AG20443 (cell line): ENCODE measurements around the gene ANP32B.
"Not testable (repeated sequence)": the region's sequence is repeated elsewhere in the genome, so short reads cannot be mapped to it uniquely, and the experiment has no call there.

ENCODE experiments used
- DNase-seq: peaks from one replicate; pipeline ENCODE4 v3.0.0; 2012; ENCODE audit warnings: low spot score, mixed read lengths

Gene ANP32B

DNA sequence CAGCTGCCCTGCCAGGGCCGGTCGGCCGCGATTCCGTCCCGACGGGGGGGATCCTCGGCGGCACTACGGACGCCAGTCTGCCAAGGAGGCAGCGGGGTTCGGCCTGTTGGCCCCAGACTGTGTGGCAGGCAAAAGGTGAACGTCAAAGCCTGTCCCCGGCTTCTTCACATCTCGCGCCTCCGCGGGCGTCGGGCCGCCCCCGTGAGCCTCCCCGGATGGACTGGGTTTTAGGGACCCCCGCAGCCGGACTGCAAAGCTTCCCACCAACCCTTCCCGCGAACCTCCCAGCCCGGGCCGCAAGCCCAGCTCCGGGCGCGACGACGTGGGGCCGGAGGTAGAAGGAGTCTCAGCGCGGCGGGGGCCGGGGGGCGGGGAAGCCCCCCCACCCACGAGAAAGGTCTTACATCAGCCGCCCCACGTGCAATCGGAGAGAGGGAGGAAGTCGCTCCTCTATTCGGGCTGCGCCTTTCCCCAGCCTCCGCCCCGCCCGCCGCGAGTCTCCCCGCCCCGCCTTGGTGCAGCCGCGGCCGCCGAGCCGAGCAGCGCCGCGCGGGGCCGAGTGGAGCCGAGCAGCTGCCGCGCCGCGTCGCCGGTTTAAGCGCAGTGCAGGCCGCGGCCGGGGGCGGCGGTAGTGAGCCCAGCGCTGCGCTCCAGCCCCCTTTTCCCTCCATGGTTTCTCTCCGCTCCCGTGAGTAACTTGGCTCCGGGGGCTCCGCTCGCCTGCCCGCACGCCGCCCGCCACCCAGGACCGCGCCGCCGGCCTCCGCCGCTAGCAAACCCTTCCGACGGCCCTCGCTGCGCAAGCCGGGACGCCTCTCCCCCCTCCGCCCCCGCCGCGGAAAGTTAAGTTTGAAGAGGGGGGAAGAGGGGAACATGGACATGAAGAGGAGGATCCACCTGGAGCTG is at the start of gene ANP32B:
TSS of gene ANP32B (plus strand) at position 659 of the 906 bp plus-strand sequence. CDS start at position 874, 215 bp downstream.
- peak; percentile 95 for DNase-seq

- no peak for DNase-seq
These were observed 48.6 kb upstream of the ANP32B start for GRCh38 chr9:97934321-97935115.

DNA sequence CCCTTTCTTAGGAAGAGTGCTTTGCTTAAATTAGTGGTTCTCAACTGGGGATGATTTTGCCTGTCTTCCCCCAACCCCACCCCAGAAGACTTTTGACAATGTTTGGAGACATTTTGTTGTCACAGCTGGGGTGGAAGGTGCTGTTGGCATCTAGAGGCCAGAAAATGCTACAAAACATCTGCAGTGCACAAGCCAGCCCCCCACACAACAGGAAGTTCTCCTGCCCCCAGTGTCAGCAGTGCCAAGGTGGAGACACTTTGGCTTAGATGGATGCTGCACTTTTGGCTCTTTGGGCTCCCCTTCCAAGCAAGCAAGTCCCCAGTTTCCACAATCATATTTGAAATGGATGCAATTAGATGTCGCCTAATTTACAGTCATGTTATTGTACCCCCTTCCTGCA is 47.9 kb upstream of the ANP32B start:
- DNase-seq = no peak

- no peak for DNase-seq
These were observed 46.1 kb upstream of the ANP32B start for GRCh38 chr9:97936998-97937397.

DNA sequence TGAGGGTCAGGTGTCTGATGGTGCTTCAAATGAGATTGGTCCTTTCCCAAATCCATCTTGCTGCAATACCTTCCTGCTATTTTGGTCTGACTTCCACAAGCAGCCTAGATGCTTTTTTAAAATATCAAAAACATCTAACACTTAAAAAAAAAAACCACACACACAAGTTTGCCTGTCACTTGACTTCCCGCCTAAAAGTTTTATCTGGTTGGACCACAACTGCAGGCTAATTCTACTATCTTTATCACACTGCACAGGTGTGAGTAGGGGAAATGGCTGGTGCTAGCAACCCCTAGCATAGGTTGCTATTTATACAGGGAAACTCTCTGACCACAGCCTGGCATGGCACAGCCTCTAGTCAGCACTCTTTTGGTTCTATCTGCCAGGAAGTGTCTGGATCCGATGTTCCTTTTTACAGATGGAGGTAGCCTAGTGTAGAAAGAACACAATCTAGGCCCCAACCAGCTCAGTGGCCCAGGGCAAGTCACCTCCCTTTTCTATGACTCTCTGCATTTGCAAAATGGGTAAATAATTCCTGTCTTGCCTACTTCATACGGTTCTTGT is 45.0 kb upstream of the ANP32B start, which contains the start of gene HEMGN:
TSS of gene HEMGN (minus strand) at position 92 of the 564 bp plus-strand sequence. CDS start at position 56, 36 bp downstream.
- no peak for DNase-seq

- DNase-seq = no peak
These were observed 42.9 kb upstream of the ANP32B start for GRCh38 chr9:97940233-97940632.

DNA sequence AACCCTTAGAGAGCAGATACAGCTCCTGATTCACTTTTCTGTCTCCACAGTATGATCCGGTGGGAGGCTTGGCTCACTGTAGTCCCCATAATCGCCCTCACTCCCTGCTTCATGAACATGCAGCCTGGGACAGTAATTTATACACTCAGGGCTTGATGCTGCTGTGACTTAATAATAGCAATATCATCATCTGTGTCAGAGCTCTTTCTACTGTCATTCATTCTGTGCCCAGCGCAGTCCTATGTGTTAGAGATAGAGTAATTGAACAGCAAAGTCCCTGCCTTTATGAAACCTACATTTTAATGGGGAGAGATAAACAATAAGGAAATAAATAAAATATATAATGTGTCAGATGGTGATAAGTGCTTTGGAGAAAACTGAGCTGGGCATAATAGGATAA is 42.4 kb upstream of the ANP32B start:
- no peak for DNase-seq

DNA sequence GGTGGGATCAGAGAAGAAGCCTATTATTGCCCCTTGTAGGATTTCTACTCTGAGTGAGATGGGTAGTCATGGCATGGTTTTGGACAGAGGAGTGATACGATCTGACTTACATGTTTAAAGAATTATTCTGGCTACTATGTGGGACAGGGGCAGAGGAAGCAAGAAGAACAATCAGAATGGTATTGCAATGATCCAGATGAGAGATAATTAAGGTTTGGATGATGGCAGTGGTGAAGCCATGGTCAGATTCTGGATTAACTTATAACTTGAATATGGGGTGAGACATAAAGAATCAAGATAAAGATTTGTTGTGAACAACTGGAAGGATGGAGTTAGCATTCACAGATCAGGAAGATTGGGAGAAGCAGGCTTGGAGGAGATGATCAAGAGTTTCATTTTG is 41.8 kb upstream of the ANP32B start:
- no peak for DNase-seq

DNA sequence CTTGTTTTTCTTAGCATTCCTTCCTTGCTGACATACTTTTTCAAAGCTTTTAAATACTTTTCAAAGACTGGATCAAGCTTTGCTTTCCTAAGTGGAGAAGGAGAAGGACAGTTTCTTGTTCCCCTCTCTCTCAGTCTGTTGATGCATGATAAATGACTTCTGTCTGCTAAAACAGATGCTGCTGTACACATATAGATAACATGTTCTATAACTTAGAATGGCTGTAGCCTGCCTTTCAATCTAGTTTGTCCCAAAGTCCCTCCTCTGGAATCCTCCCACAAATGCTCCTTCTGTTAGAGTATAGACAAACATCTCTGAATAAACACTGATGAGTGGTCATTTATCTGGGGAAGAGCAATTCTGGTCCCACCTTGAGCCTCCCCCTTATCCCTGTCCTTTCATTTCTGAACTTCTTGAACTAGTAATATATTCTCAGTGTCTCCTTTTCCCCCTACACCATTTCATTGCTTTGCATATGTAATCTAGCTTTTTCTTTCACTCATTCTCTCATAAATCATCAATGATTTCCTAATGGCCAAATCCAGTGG is 39.8 kb upstream of the ANP32B start:
- no peak for DNase-seq

GRCh38 chr9:97944612-97945011 is 38.5 kb upstream of the ANP32B start:
- DNase-seq = no peak

DNA sequence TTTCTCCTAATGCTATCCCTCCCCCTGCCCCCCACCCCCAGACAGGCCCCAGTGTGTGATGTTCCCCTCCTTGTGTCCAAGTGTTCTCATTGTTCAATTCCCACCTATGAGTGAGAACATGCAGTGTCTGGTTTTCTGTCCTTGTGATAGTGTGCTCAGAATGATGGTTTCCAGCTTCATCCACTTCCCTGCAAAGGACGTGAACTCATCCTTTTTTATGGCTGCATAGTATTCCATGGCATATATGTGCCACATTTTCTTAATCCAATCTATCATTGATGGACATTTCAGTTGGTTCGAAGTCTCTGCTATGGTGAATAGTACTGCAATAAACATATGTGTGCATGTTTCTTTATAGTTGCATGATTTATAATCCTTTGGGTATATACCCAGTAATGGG is 37.7 kb upstream of the ANP32B start:
- DNase-seq = not testable (repeated sequence)

- DNase-seq = not testable (repeated sequence)
These were observed 36.0 kb upstream of the ANP32B start for GRCh38 chr9:97947094-97947493.

- not testable (repeated sequence) for DNase-seq
These were observed 32.3 kb upstream of the ANP32B start for GRCh38 chr9:97950873-97951272.

- peak; percentile 38 for DNase-seq
These were observed 28.6 kb upstream of the ANP32B start for GRCh38 chr9:97954550-97954989.

GRCh38 chr9:97956331-97956730 is 26.8 kb upstream of the ANP32B start:
- DNase-seq = no peak

GRCh38 chr9:97958812-97959511 is 24.2 kb upstream of the ANP32B start:
- peak; percentile 37 for DNase-seq

DNA sequence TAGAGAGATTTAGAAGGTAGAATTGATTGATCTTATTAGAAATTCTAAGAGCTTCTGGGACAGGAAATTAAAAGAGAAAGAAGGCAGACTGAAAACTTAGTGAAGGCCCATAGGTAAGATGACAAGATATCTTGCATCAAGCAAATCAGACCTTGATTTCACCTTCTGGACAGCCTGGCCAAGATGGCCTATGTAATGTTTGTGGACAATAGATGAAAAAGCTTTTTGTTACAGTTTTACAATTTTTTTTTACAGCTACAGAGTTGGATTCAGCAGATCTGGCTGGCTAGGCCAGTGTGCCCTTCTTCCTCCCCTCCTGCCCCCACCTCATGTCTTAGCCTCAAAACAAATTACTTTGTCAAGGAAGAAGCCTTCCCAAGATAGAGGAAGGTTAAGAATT is 23.6 kb upstream of the ANP32B start:
- DNase-seq = no peak

DNA sequence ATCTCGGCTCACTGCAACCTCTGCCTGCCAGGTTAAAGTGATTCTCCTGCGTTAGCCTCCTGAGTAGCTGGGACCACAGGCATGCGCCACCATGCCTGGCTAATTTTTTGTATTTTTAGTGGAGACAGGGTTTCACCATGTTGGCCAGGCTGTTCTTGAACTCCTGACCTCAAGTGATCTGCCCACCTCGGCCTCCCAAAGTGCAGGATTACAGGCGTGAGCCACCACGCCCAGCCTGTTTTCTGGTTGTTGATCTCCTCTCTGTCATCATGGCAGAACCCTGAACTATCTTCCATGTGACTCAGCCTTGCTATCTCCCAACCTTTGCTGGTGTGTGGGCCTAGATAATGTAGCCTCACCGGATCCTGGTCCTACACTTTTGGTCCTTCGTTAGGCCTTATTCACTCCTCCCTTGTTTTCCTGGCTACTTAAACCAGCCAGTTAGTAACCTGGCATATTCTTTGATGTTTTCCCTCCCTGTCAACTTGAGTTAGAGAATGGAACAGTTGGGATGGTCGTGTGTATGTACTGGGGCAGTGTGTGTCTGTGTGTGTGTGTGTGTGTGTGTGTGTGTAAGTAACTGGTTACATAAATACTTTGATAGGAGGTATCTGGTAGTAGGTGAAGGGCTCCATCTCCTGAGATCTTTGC is 22.3 kb upstream of the ANP32B start:
- not testable (repeated sequence) for DNase-seq

DNA sequence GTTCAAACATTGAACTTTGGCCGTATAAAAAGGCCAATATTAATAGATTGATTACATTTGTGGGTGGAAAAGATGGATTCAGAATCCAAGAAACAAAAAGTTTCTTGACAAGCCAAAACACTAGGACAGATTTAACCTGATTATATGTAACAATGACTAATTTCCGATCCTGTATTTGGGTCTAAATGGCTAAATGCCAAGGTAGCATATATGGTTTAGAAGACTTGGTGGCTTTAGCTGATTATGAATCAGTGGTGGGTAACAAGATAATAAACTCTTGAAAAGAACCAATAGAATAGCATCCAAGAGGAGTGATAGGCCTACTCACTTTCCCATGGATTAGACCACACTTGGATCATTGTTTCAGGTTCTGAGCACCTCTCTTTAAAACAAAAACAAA is 21.8 kb upstream of the ANP32B start:
- no peak for DNase-seq

DNA sequence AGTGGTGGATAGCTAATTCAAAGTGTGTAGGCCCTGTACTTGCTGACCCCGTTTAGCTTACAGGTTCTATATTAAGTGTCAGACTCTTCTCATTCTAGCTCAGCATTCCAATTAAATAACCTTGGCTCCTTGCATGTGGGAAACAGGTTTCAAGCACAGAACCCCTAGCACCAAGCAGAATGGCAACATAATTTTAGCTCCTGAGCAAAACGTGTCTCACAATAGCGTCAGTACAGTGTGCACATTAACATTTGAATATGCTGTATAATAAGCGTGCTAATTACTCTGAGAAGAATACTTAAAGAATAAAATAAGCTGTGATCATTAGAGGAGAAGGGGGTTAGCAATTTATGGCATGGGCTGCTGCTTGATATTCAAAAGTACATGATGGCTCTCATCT is 21.0 kb upstream of the ANP32B start:
- DNase-seq = no peak

GRCh38 chr9:97962575-97962974 is 20.6 kb upstream of the ANP32B start:
- DNase-seq = no peak
